ENCODE data around the gene TAOK2. TPM values are rescaled to one million over a fixed set of nuclear protein-coding genes. Genes with fewer than 3 reads are reported as not detected.
"Not testable (repeated sequence)": the region's sequence is repeated elsewhere in the genome, so short reads cannot be mapped to it uniquely, and the experiment has no call there.

Gene TAOK2
- total RNA-seq, 1 donor from 2014 or later, result 24.5 TPM

DNA sequence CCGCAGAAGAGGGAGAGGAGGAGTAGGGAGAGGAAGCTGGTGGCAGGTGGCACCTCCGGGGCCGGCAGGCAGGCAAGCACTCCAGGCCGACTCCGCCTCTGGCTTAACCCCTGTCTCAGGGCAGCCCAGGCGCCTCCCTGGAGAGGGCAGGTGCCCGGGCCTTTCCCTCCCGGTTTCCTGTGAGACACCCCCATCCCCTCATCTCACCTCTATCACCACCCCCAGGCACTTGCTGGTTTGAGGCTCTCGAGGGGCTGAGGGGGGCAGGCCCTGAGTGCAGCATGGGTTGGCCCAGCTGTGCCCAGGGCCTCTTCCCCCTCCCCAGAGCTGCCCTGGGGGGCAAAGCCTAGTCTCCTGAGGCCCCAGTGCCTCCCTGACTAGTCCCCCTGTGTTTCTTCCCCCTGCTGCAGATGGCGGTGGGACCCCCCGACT lies 31.2 kb downstream of the TAOK2 start:
- no peak for DNase-seq

DNA sequence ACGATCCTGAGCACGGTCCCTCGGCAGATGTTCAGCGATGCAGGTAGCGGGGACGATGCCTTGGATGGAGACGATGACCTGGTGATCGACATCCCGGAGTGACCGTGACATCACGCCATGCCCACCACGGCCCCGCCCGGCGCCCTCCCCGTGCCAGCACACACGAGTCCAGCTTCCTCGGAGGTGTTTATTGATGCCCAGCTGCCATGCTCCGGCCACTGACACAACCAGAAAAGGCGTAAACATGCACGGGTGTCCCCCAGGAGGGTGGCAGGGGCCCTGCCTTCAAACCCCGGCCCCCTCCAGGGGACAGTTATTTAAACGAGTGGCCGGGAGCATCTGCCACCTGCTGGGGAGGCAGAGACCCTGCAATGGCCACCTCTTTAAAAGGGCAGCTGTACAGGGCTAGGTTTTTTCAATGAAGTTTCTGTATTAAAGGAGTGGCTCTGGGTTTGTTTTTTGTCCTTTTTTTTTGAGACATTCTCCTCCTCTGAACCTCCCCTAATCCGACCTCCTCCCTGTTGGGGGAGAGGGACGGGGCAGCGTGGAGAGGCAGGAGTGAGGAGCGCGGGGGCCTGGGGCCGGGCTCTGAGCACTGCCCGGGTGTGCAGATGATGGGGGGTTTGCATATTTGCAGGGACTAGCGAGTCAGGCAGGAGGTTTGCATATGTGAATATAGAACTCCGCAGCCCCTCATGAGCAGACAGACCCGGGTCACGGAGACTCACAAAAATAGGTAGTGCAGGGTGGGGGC lies 31.9 kb downstream of the TAOK2 start:
- no peak for DNase-seq

DNA sequence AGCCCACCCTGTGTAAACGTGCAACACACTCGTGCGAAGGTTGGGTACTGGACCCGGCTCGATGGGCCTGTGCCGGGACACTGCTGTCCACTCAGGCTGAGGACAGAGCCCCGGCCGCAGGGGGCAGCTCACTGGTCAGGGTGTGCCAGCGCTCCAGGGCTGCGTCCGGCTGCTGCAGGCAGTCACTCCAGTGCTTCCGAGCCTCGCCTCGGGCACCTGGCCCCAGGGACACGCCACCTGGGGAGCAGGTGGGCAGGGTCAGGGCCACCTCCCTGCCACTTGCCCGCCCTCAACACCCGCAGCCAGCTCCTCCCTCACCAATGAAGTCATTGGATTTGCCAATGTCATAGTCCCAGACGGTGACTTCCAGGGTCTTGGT lies 32.4 kb downstream of the TAOK2 start:
- no peak for DNase-seq

DNA sequence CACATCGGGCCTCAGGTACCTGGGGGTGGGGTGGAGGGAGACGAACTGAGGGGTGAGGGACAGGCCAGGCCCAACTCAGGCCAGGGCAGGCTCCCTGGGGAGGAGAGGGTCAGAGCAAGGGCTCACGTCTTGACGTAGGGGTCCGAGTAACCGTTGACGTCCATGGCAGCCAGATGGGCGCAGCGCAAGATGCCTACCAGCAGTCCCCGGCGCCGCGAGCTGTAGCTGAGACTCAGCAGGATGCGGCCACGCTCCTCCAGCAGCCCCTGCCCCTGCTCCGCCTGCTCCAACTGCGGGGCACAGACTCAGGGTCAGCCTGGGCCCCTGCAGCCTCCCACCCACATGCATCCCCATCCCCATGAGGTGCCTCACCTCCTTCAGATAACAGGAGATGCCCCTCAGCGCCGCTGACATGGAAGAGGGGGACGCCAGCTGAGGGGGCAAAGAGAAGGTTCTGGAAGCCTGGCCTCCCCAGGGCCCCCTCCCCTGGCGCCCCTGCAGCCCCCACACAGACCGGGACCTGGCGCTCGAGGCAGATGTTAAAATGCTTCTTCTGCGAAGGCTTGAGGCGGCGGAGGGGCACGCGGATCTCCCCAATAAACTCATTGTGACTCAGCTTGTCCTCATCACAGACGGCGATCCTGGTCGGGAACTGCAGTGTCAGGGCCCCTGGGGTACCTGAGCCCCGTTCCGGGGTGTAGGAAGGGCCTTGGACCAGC lies 33.1 kb downstream of the TAOK2 start:
- DNase-seq, result no peak

DNA sequence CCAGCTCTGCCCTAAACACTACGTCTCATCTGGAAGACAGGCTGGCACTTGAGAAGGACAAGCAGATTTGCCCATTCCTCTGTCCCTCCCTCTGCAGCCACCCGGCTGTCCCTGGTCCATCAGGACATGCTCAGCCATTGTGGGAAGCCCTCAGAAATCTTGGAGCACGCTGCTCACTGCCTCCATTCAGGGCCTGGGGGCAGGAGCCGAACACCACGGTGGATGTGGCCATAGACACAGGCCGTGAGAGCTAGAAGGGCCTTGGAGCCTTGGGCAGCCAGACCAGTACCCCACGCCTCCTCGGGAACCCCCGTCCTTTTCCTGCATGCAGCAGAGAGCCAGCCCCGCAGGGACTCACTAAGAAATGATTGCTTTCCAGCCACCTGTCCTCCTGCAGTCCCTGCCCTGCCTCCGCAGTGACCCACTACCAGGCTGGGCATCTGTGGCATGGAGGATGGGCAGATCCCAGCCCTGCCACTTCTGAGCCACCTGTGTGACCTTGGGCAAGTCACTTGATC lies 33.8 kb downstream of the TAOK2 start:
- DNase-seq, result no peak

DNA sequence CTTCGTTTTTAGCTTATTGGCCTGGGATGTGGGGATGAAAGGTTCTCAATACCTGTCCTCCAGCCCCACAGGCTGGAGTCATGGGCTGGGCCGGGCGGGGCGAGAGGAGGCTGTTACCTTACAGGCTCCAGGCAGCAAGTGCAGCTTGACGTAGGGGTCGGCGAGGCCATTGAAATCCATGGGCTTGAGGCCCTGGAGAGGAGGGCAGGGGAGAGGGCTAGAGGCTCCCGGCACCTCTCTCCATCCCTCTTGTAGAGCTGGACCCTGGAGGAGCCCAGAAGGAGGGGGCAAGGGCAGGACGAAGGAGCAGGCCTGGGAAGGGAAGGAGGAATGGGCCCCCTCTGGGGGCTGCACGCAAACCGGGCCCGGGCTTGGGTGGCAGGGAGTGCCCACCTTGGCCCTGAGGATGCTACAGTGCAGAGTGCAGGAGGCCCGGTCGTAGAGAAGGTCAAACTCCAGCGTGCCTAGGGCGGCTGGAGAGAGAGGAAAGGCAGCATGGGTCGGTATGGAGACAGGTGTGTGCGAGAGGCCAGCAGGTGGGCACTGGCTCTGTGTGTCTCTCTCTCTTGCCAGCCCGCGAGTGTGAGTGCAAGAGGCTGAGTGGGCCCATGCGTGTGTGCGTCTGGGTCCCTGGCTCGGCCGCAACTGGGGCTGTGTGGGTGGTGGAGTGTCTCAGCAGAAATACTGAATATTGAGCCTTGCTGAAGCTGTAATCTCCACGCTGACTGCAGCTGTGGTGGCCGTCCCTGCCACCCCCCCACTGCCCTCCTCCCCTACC lies 35.6 kb downstream of the TAOK2 start:
- DNase-seq, result no peak

DNA sequence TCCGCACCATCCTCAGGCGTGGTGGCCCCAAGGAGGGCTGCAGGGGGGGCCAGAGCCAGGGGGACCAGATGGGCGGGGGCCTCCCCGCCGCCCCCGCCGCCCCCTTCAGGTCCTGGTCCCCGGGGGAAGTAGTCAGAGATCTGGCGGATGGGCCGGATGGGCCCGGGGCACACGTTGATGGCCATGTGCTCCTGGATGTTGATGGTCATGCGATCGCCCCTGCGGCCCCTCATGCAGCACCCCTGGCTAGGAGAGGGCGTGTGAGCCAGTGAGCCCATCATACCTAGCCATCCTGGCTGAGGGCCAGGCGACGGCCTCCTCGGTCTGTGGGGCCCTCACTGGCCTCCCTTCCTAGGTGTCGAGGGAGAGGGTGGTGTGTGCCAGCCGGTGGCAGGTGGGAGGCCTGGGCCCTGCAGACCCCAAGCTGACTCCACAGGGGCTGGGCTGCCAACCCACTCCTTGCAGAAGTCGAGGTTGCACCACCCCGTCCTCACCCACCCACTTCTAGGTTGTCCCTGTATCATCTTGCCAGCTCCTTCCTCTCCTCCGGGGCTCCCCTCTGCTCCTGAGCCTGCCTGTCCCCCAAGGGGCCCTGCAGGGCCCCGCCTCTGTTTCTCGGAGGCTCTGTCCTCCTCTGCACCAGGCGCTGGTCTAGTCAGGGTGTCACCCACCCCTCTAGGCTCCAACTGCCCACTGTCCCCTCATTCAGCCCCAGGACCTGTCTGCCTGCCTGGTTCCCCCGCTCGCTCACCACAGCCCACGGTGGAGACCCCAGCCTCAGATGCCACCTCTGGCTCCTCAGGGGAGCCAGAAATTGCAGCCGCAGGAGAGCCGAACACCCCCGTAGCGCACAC lies 36.5 kb downstream of the TAOK2 start:
- no peak for DNase-seq

DNA sequence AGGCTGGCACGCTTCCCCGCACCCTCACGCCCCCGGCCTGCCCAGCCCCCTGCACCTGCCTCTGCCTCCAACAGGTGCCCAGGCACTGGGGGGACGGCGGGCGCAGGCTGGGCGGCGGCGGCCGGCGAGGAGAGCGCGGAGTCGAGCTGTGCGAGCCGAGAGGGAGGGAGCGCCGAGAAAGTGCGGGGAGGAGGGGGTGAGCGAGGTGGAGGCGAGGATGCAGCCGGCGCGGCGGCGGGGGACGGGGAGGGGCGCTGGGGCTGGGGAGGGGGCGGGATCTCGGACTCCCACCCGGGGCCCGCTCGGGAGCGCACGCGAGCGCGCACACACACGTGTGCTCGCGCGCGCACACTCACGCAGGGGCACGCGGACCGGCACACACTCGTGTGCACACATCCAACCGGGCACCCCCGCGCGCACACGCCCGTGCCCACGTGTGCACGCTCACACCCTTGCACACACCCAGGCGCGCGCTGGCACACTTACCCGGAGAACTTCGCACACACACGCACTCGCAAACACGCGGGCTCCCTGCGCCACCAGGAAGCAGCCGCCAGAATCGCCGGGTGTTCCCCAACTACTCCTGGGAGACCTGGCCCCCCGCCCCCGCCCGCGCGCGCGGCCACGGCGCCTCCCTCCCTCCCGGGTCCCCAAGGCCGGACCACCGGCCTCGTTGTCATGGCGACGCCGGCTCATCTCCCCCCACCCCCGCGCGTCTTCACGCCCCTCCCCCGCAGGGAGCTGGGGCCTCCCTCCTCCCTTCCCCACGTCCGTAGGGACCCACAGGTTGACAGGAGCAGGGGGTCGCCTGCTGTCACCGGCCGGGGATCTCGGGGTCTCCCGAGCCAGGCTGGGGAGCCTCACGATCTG lies 37.4 kb downstream of the TAOK2 start, which contains the start of gene DOC2A:
Gene DOC2A (minus strand): TSS at position 184 of the 870 bp plus-strand sequence. CDS start 805 bp downstream, outside the sequence.
- DNase-seq, result no peak

DNA sequence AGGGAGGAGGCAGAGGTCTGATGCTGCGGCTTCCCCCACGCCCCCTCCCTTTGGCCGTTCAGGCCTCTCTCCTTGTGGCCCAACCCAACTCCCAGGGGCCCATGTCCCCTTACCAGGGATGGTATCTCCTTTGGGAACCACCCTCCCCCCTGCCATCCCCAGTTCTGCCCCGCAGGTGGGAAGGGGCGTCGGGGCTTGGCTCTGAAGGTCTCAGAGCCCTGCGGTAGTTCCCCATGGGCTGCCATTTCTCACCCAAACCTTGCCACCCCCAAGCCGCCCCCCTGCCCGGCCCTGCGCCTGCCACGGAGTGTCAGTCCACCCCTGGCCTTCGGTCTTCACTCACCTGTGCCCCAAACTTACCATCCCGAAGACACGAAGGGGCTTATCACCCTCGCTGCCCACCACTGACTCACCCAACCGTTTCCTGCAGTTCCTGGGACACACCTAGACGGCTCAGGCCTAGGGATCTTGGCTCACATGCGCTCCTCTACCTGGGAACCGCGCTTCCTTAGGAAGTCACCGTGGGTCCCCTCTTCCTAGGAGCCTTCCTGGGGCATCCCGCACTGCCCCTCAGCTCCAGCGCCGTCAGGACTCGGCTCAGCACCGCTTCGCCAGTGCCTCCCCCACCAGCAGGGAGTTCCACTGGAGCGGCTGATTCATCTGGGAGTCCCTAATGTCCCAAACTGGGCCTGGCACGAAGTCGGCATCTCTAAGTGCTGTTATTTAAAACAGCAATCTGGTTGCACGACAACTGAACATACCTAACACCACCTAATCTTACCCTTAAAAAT lies 38.2 kb downstream of the TAOK2 start:
- DNase-seq, result no peak

DNA sequence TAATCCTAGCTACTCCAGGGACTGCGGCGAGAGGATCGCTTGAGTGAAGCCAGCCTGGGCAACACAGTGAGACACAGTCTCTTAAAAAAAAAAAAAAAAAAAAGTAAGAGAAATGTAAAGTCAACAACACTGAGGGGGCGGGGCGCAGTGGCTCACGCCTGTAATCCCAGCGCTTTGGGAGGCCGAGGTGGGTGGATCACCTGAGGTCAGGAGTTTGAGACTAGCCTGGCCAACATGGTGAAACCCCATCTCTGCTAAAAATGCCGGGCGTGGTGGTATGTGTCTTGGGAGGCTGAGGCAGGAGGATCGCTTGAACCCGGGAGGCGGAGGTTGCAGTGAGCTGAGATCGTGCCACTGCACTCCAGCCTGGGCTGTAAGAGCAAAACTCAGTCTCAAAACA lies 38.9 kb downstream of the TAOK2 start:
- DNase-seq, result not testable (repeated sequence)

DNA sequence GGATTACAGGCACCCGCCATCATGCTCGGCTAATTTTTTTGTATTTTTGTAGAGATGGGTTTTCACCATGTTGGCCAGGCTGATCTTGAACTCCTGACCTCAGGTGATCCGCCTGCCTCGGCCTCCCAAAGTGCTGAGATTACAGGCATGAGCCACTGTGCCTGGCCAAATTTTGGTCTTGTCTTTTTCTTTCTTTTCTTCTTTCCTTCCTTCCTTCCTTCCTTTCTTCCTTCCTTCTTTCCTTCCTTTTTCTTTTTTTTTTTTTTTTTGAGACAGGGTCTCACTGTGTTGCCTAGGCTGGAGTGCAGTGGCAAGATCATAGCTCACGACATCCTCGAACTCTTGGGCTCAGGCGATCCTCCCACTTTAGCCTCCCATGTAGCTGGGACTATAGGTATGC lies 41.8 kb downstream of the TAOK2 start:
- not testable (repeated sequence) for DNase-seq

DNA sequence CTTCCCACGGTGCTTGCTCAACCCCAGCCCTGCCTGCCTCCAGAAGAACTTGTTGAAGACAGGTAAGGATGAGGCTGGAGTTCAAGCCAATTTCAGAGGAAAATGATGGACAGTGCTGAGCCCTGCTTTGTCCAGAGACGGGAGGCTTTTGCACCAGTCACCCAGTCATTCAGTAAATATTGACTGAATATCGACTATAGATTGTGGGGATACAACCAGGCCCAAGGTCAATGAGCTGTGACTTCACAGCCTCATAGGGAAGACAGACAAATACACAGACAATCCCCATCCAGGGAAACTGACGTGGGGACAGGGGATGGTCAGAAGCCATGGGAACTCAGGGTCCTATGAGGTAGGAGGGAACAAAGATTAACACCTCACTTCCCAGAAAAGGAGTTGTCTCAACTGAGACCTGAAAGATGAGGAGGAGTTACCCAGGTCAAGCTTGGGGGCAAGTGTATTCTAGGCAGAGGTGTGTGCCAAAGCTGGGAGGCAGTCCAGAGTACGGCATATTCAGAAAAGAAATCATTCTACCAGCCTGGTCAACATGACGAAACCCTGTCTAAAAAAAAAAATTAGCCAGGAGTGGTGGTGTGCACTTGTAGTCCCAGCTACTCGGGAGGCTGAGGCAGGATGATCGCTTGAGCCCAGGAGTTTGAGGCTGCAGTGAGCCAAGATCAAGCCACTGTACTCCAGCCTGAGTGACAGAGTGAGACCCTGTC lies 43.0 kb downstream of the TAOK2 start:
- no peak for DNase-seq

DNA sequence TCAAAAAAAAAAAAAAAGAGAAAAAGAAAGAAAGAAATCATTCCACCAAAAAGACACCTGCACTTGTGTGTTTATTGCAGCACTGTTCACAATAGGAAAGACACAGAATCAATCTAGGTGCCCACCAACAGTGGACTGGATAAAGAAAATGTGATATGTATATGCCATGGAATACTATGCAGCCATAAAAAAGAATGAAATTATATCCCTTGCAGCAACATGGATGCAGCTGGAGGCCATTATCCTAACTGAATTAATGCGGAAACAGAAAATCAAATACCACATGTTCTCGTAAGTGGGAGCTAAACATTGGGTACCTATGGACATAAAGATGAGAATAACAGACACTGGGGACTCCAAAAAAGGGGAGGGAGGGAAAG lies 43.6 kb downstream of the TAOK2 start:
- no peak for DNase-seq

DNA sequence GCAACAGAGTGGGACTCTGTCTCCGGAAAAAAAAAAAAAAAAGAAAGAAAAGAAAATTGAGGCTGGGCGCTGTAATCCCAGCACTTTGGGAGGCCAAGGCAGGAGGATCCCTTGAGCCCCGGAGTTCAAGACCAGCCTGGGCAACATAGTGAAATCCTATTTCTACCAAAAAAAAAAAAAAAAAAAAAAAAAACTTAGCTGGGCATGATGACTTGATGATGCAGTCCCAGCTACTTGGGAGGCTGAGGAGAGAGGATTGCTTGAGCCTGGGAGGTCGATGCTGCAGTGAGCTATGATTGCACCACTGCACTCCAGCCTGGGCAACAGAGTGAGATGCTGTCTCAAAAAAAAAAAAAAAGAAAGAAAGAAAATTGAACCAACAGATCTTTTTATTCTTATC lies 44.3 kb downstream of the TAOK2 start:
- DNase-seq, result not testable (repeated sequence)

DNA sequence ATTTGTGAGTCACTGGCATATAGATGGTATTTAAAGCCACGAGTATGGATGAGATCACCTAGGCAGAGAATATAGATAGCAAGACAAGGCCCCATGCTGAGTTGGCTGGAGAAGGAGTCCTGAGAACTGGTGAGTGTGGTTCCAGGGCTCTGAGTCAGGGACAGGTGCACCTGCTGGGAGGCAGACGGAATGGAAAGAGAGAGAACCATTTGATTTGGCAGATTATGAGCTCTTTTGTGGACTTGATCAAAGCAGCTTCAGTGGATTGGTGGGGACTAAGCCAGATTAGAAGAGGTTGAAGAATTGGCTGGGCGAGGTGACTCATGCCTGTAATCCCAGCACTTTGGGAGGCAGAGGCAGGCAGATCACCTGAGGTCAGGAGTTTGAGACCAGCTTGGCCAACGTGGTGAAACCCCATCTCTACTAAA lies 45.1 kb downstream of the TAOK2 start:
- DNase-seq, result no peak

DNA sequence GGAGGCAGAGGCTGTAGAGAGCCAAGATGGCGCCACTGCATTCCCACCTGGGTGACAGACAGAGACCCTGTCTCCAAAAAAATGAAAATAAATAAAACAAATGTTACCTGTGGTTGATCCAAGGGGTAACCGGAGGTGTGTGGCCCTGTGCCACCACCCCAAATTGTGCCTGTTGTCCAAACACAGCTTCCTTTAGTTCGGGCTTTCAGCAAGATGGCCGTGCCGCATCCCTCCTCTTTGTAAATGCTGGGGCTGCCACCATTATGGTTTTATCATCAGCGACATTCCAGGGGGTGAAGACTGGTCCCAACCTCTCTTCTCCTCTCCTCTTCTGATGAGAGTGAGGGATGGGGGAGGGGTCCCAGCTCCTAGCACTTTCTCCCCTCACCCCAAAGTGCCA lies 49.2 kb downstream of the TAOK2 start, which contains the start of gene C16orf92:
Gene C16orf92 (plus strand): TSS at position 312 of the 400 bp plus-strand sequence. CDS start 143 bp downstream, outside the sequence.
- DNase-seq, result no peak

DNA sequence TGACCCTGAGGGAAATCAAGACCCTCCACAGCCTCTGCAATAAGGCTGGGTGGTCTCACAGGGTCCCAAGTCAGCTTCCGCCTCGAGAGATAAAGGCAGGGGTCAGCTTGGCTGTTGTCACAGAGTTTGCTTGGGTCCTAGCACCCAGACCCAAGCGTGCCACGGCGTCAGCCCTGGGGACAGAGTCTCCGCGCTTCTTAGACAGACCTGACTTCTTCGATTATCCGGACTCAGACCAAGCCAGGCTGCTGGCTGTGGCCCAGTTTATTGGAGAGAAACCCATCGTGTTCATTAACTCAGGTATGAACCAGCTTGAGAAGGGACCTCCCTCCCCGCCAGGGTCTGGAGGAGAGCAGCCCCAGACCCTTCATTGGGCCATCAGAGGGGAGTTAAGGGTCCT lies 49.9 kb downstream of the TAOK2 start:
- DNase-seq, result no peak

DNA sequence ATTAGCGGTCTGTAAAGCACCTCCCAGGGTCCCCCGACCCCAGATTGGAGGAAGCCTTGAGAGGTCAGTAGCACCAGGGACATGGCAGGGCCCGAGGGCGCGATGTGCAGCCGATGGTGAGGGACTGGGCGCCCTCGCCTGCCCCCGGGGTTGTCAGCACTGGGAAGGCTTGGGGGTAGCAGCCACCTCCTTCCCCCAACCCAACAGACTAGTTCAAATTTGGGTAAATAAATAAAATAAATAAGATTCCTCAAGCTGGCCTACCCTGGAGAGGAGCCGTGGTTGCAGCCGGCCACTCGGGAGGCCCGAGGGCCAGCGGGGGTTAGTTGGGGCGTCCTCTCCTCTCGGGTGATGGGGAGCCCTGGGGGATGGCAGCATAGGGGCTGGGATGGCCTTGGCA lies 50.8 kb downstream of the TAOK2 start:
- DNase-seq, result no peak

DNA sequence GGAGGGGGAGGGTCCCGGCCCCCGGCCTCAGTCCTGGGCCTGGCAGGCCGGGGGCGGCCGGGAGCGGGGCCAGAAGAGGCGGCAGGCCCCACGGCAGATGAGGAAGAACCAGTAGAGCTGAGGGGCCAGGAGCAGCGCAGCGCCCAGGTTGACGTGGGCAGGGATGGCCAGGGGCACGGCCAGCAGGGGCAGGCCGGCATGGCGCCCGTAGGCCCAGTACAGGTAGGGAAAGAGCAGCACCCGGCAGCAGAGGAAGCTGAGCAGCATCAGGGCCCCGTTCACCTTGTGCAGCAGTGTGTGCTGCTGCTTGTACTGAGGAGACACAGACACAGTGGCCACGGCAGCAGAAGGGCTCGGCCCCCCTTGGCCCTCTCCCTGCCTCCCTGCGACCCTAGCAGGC lies 51.5 kb downstream of the TAOK2 start:
- DNase-seq, result no peak
